Ovary (tissue), 3 donors: ENCODE results near the gene CHD5.

Experiments
- CTCF ChIP-seq, 3 donors: fragments of 450-650 bp in 2 of 3; fragments of 200-600 bp in 1 of 3; IDR thresholded peaks; one replicate each; pipeline versions ENCODE4 v1.5.1 to v1.8.0; 2016 to 2022; ENCODE audit warnings: antibody characterized with exemption in 3 of 3, mild to moderate bottlenecking in 1 of 3
- EP300 ChIP-seq: sonication (generic); formaldehyde crosslinking; IDR thresholded peaks from one replicate; pipeline ENCODE4 v1.6.1; 2017; ENCODE audit warnings: antibody characterized with exemption
- POLR2A ChIP-seq: fragments of 450-650 bp; IDR thresholded peaks from one replicate; pipeline ENCODE4 v1.6.1; 2017; ENCODE audit warnings: antibody characterized with exemption, mild to moderate bottlenecking, moderate library complexity
- donor health status: DM: no; HTN: no; CAD: no.

GRCh38 chr1:6199298-6200187 is 19.4 kb upstream of the CHD5 start, which contains the start of gene RPL22:
- TF ChIP-seq CTCF (IDR thresholded peaks at IDR 0.05), result peak in 1 of 3 donors; percentile 32
- no peak for TF ChIP-seq EP300
- TF ChIP-seq POLR2A, result no peak
